SK-N-SH treated with all-trans-retinoic acid at 6 μM for 48 hours (cell line): ENCODE measurements around the gene RAB8B.

ENCODE experiments used
- PATZ1 ChIP-seq: fragments of 250-450 bp; sonication (Bioruptor Pico); IDR thresholded peaks from 2 replicates; pipeline ENCODE4 v1.8.0; 2020; ENCODE audit warnings: mild to moderate bottlenecking, moderate library complexity, borderline replicate concordance
- ZFP3 ChIP-seq: fragments of 250-450 bp; sonication (Bioruptor Pico); IDR thresholded peaks from 2 replicates; pipeline ENCODE4 v1.5.0; 2020; ENCODE audit warnings: mild to moderate bottlenecking, moderate library complexity

- TF ChIP-seq ZFP3 (no peak), PATZ1 (CRISPR knock-in tag) (no peak)
Measured at GRCh38 chr15:63288778-63289378, 99.5 kb downstream of the RAB8B start.
